T-helper 1 cell treated with Interleukin-12 subunit alpha and Interleukin-12 subunit beta and Interleukin-4 antibody, amounts not matched to agents 30 ng/mL and 1 ng/mL, for 36 hours (primary cell): ENCODE results near the gene CTSA. TPM values are rescaled to one million over a fixed set of nuclear protein-coding genes. Genes with fewer than 3 reads are reported as not detected.
"Not testable (repeated sequence)": the region's sequence is repeated elsewhere in the genome, so short reads cannot be mapped to it uniquely, and the experiment has no call there.

ENCODE experiments used
- intact Hi-C: fragments of 100-400 bp; cut with micrococcal nuclease; formaldehyde crosslinking; loops from one replicate; pipeline ENCODE4 v1.15.1; 2024
- total RNA-seq: library from RNA; stranded (reverse); gene quantifications from 2 replicates; pipeline ENCODE4 v1.2.3, GENCODE V29; 2022

The CTSA gene
- total RNA-seq, 1 donor from 2014 or later = 72.3 TPM

- intact Hi-C loops = no loop called here
These were observed 1.8 kb downstream of the CTSA start for GRCh38 chr20:45892828-45893500.

GRCh38 chr20:45893831-45894230, 2.7 kb downstream of the CTSA start:
- intact Hi-C loops = no loop called here

- intact Hi-C loops = no loop called here
These were observed 3.7 kb downstream of the CTSA start for GRCh38 chr20:45894797-45895196.

- intact Hi-C loops = no loop called here
These were observed 5.6 kb downstream of the CTSA start for GRCh38 chr20:45896641-45897161.

GRCh38 chr20:45897289-45897688, 6.2 kb downstream of the CTSA start:
- intact Hi-C loops = no loop called here

- intact Hi-C loops = no loop called here
These were observed 6.6 kb downstream of the CTSA start for GRCh38 chr20:45897692-45898091.

- intact Hi-C loops = no loop called here
These were observed 7.2 kb downstream of the CTSA start for GRCh38 chr20:45898285-45898684.

- intact Hi-C loops = no loop called here
These were observed 8.1 kb downstream of the CTSA start for GRCh38 chr20:45899046-45899835.

GRCh38 chr20:45901332-45901731, 10.2 kb downstream of the CTSA start:
- intact Hi-C loops = not testable (repeated sequence)

GRCh38 chr20:45902199-45902701, 11.1 kb downstream of the CTSA start:
- intact Hi-C loops = no loop called here

GRCh38 chr20:45904583-45905504, 13.7 kb downstream of the CTSA start:
- intact Hi-C loops = no loop called here

- intact Hi-C loops = no loop called here
These were observed 14.5 kb downstream of the CTSA start for GRCh38 chr20:45905505-45906079.

- intact Hi-C loops = no loop called here
These were observed 16.2 kb downstream of the CTSA start for GRCh38 chr20:45907219-45907948.

GRCh38 chr20:45908084-45908483, 16.9 kb downstream of the CTSA start:
- intact Hi-C loops = no loop called here

GRCh38 chr20:45909336-45909808, 18.2 kb downstream of the CTSA start:
- intact Hi-C loops = no loop called here

GRCh38 chr20:45909817-45910669, 18.9 kb downstream of the CTSA start:
- intact Hi-C loops = loop anchor here (1.0 to 2.0 kb wide), 3 partner anchors 19 to 76 kb away; partner anchors contain the start of genes CTSA, NEURL2 and ZSWIM1

GRCh38 chr20:45910670-45911485, 19.7 kb downstream of the CTSA start:
- intact Hi-C loops = loop anchor here (1.0 to 2.0 kb wide), 6 partner anchors 20 to 77 kb away; partner anchors contain the start of genes ACOT8, CTSA, NEURL2 and ZNF335
